Cortex of kidney (tissue), 1 donor: ENCODE measurements around the gene ILKAP.

ENCODE experiments used
- DNase-seq: peaks from one replicate; lab custom pipeline; 2025; lab: John Stamatoyannopoulos, UW

Gene ILKAP

GRCh38 chr2:238137885-238138284, 65.6 kb downstream of the ILKAP start:
- DNase-seq: no peak

GRCh38 chr2:238136820-238137537, 66.5 kb downstream of the ILKAP start:
- DNase-seq: no peak

- DNase-seq: no peak
These were observed 67.8 kb downstream of the ILKAP start for GRCh38 chr2:238135601-238136150.

- DNase-seq: no peak
These were observed 69.1 kb downstream of the ILKAP start for GRCh38 chr2:238134393-238134785.

GRCh38 chr2:238133499-238134392, 69.7 kb downstream of the ILKAP start:
- no peak for DNase-seq

- no peak for DNase-seq
These were observed 70.7 kb downstream of the ILKAP start for GRCh38 chr2:238132463-238133450.

- no peak for DNase-seq
These were observed 71.6 kb downstream of the ILKAP start for GRCh38 chr2:238131761-238132462.

- no peak for DNase-seq
These were observed 72.5 kb downstream of the ILKAP start for GRCh38 chr2:238130696-238131628.

- DNase-seq: no peak
These were observed 73.3 kb downstream of the ILKAP start for GRCh38 chr2:238130111-238130695.

- DNase-seq: no peak
These were observed 74.1 kb downstream of the ILKAP start for GRCh38 chr2:238129166-238130010.

GRCh38 chr2:238128534-238129001, 74.9 kb downstream of the ILKAP start:
- DNase-seq: no peak

GRCh38 chr2:238128061-238128440, 75.4 kb downstream of the ILKAP start:
- DNase-seq: no peak

- DNase-seq: no peak
These were observed 76.1 kb downstream of the ILKAP start for GRCh38 chr2:238127165-238128060.

- DNase-seq: no peak
These were observed 76.7 kb downstream of the ILKAP start for GRCh38 chr2:238126775-238127164.

GRCh38 chr2:238126338-238126737, 77.2 kb downstream of the ILKAP start:
- no peak for DNase-seq

GRCh38 chr2:238125127-238125885, 78.2 kb downstream of the ILKAP start:
- no peak for DNase-seq
